Lung (tissue), 12 donors: Measurements from ENCODE around the gene HBEGF. TPM values are rescaled to one million over a fixed set of nuclear protein-coding genes. Genes with fewer than 3 reads are reported as not detected.

Experiments
- ATAC-seq: fragments of 200-7000 bp; cut with Tn5 transposase; one replicate; pipeline ENCODE4 v1.9.1; 2020; ENCODE audit warnings: moderate number of reproducible peaks; ENCODE audit not compliant: insufficient read depth, low FRiP score
- DNase-seq, 3 donors: peaks; one replicate each; pipeline ENCODE4 v3.0.0-alpha.2; 2013 to 2017
- H3K27ac ChIP-seq, 2 donors: one replicate each; pipeline ENCODE4 v1.5.1; 2013; ENCODE audit warnings: mild to moderate bottlenecking in 2 of 2, moderate library complexity in 2 of 2, control low read depth in 1 of 2, inconsistent platforms in 1 of 2, low read depth in 1 of 2, low read length in 1 of 2
- H3K27me3 ChIP-seq, 3 donors: one replicate each; pipeline ENCODE4 v1.5.1; 2013; ENCODE audit warnings: low read length in 2 of 3; ENCODE audit not compliant: control insufficient read depth in 3 of 3, insufficient read depth in 3 of 3
- H3K36me3 ChIP-seq, 4 donors: one replicate each; pipeline ENCODE4 v1.5.1; 2013; ENCODE audit warnings: low read length in 4 of 4, mild to moderate bottlenecking in 1 of 4, moderate library complexity in 1 of 4; ENCODE audit not compliant: control insufficient read depth in 4 of 4, insufficient read depth in 4 of 4
- H3K4me1 ChIP-seq, 5 donors: one replicate each; pipeline ENCODE4 v1.5.1; 2013; ENCODE audit warnings: low read length in 5 of 5, mild to moderate bottlenecking in 2 of 5, moderate library complexity in 1 of 5; ENCODE audit not compliant: control insufficient read depth in 5 of 5, insufficient read depth in 5 of 5
- H3K4me3 ChIP-seq: one replicate; pipeline ENCODE4 v1.5.1; 2013; ENCODE audit warnings: mild to moderate bottlenecking, control low read depth, moderate library complexity
- H3K9ac ChIP-seq, 2 donors: one replicate each; pipeline ENCODE4 v1.5.1; 2013; ENCODE audit warnings: low read length in 2 of 2, control low read depth in 1 of 2; ENCODE audit not compliant: insufficient read depth in 1 of 2
- H3K9me3 ChIP-seq, 4 donors: one replicate each; pipeline ENCODE4 v1.5.1; 2013; ENCODE audit warnings: low read length in 3 of 4, mild to moderate bottlenecking in 1 of 4, moderate library complexity in 1 of 4; ENCODE audit not compliant: control insufficient read depth in 4 of 4, insufficient read depth in 3 of 4
- CTCF ChIP-seq: IDR thresholded peaks from 2 replicates; pipeline ENCODE4 v1.5.1; 2012; ENCODE audit warnings: mild to moderate bottlenecking; ENCODE audit errors: control extremely low read depth, extremely low read depth
- WGBS, 2 donors: extraction: QIAGEN DNeasy Blood & Tissue Kit; methylation state at CpG; one replicate each; pipeline ENCODE4 v1.1.7; 2013; 5-methylcytosine and 5-hydroxymethylcytosine counted together
- polyA plus RNA-seq, 2 donors: library from polyadenylated mRNA; stranded (reverse); fragments of 200-250 nt; gene quantifications; one replicate each; pipeline ENCODE4 v1.2.1, GENCODE V29; 2013
- total RNA-seq, 2 donors: library from RNA; depleted of rRNA in 1 of 2; stranded (reverse); fragments of >200 nt in 1 of 2; gene quantifications; one replicate each; pipeline ENCODE4 v1.2.1, GENCODE V29; 2014 to 2021
- donor health status: control.
- donor health status: control.
- donor health status: Bipolar disorder and iron deficiency.
- donor health status: healthy.
- donor health status: DM: yes; HTN: yes; CAD: no.

HBEGF gene
- total and polyA plus RNA-seq, 4 donors, result 13.0 to 27.1 (median 18.4) TPM

- Histone ChIP-seq H3K9me3 (no peaks in the 10 kb centered on the region), H3K36me3 (no peaks in the 10 kb centered on the region), H3K9ac (no peak overlapping the region), H3K27me3 (no peaks in the 10 kb centered on the region), H3K4me1 (peaks cover 13 to 37% (median 25%) of the 10 kb centered on the region in 5 donors), H3K27ac (no peak overlapping the region), H3K4me3 (no peak overlapping the region)
- WGBS, 2 donors, result 90 to 96% methylated on average over 3 of the region's 3 CpGs
- ATAC-seq (no peak), DNase-seq (no peak)
- no peak for TF ChIP-seq CTCF
These were observed 20.9 kb downstream of the HBEGF start for GRCh38 chr5:140325486-140325885.

- Histone ChIP-seq H3K36me3 (no peaks in the 10 kb centered on the region), H3K4me3 (no peak overlapping the region), H3K9ac (peak overlapping the region in 1 of 2 donors; percentile 5), H3K4me1 (peaks cover 13 to 37% (median 25%) of the 10 kb centered on the region in 5 donors), H3K27me3 (no peaks in the 10 kb centered on the region), H3K27ac (peak overlapping the region in 1 of 2 donors; percentile 26), H3K9me3 (no peaks in the 10 kb centered on the region)
- peak; percentile 37 for ATAC-seq
- TF ChIP-seq CTCF, result no peak
- 30 to 52% methylated on average over 1 of the region's 1 CpG for WGBS, 2 donors
- DNase-seq, result peak in 2 of 3 donors; percentile 29 to 55
These were observed 21.7 kb downstream of the HBEGF start for GRCh38 chr5:140324617-140325241.

GRCh38 chr5:140324041-140324600 lies 22.3 kb downstream of the HBEGF start:
- H3K9ac ChIP-seq, result peak overlapping the region in 1 of 2 donors; percentile 28
- ATAC-seq (no peak), DNase-seq (no peak)
- 73 to 74% methylated on average over 5 of the region's 5 CpGs for WGBS, 2 donors
- H3K4me1 ChIP-seq, result peaks cover 13 to 37% (median 25%) of the 10 kb centered on the region in 5 donors
- H3K9me3 ChIP-seq, result no peaks in the 10 kb centered on the region
- no peaks in the 10 kb centered on the region for H3K27me3 ChIP-seq
- TF ChIP-seq CTCF, result no peak
- no peak overlapping the region for H3K4me3 ChIP-seq
- no peaks in the 10 kb centered on the region for H3K36me3 ChIP-seq
- peak overlapping the region in 1 of 2 donors; percentile 26 for H3K27ac ChIP-seq
